Body of pancreas (tissue), 4 donors: ENCODE measurements around the gene ARHGAP12. TPM values are rescaled to one million over a fixed set of nuclear protein-coding genes. Genes with fewer than 3 reads are reported as not detected.
A peak's percentile ranks its signal among the peaks of the same experiment; 100 is the strongest.

ENCODE experiments used
- ATAC-seq: fragments of 150-250 bp; one replicate; pipeline ENCODE4 v1.9.1; 2016
- DNase-seq, 4 donors: peaks; one replicate each; pipeline ENCODE4 v3.0.0-alpha.2; 2019
- H3K27ac ChIP-seq, 4 donors: fragments of 200-600 bp; sonication (generic); 1 replicate in 3 of 4; 2 replicates in 1 of 4; pipeline versions ENCODE4 v1.5.1 to v1.6.1; 2016 to 2019; ENCODE audit warnings: mild to moderate bottlenecking in 1 of 4, mixed read lengths in 1 of 4, moderate library complexity in 1 of 4
- H3K27me3 ChIP-seq, 2 donors: fragments of 200-600 bp; sonication (generic); one replicate each; pipeline ENCODE4 v1.6.0; 2016; ENCODE audit warnings: mild to moderate bottlenecking in 1 of 2
- H3K36me3 ChIP-seq, 2 donors: fragments of 200-600 bp; sonication (generic); replicated peaks in 1 of 2; 2 replicates each; pipeline ENCODE4 v1.5.1; 2016; ENCODE audit warnings: low read depth in 2 of 2; ENCODE audit not compliant: insufficient read depth in 1 of 2
- H3K4me1 ChIP-seq: fragments of 200-600 bp; sonication (generic); one replicate; pipeline ENCODE4 v1.6.0; 2016
- H3K4me3 ChIP-seq, 2 donors: fragments of 200-600 bp; sonication (generic); 1 replicate in 1 of 2; 2 replicates in 1 of 2; pipeline ENCODE4 v1.5.1; 2016 to 2019
- H3K9me3 ChIP-seq, 3 donors: fragments of 200-600 bp; sonication (generic); 1 replicate in 2 of 3; 2 replicates in 1 of 3; pipeline ENCODE4 v1.5.1; 2016
- POLR2A ChIP-seq, 3 donors: fragments of 450-650 bp; IDR thresholded peaks; one replicate each; pipeline ENCODE4 v1.6.1; 2016; ENCODE audit warnings: antibody characterized with exemption in 3 of 3, mild to moderate bottlenecking in 2 of 3
- WGBS, 2 donors: methylation state at CpG; one replicate each; pipeline ENCODE4 v1.1.5; 2017; 5-methylcytosine and 5-hydroxymethylcytosine counted together
- intact Hi-C: fragments of 100-400 bp; cut with DNase I; formaldehyde crosslinking; loops from one replicate; pipeline ENCODE4 v1.15.1; 2023
- total RNA-seq, 2 donors: library from RNA; depleted of rRNA; stranded (reverse); fragments of >200 nt; gene quantifications; one replicate each; pipeline ENCODE4 v1.1.0, GENCODE V29; 2016
- TF ChIP-seq, protein P1 (sequence below), 7 experiments: fragments of 450-650 bp in 4 of 7; fragments of 200-600 bp in 3 of 7; sonication (generic) in 3 of 7; IDR thresholded peaks; one replicate each; pipeline ENCODE4 v1.5.1; 2016 to 2019; ENCODE audit warnings: antibody characterized with exemption in 7 of 7

ARHGAP12 gene
- total RNA-seq, 2 donors from 2014 or later = 34.3 to 39.4 TPM

- H3K27me3 ChIP-seq = no peaks in the 10 kb centered on the region
- H3K4me1 ChIP-seq = peaks cover 39% of the 10 kb centered on the region
- peak overlapping the region in 2 of 4 donors; percentile 15 to 61 for H3K27ac ChIP-seq
- intact Hi-C loops = no loop called here
- no peaks in the 10 kb centered on the region for H3K36me3 ChIP-seq
- H3K9me3 ChIP-seq = no peaks in the 10 kb centered on the region
- ATAC-seq (no peak), DNase-seq (no peak)
- H3K4me3 ChIP-seq = no peak overlapping the region
- TF ChIP-seq, protein P1, sequence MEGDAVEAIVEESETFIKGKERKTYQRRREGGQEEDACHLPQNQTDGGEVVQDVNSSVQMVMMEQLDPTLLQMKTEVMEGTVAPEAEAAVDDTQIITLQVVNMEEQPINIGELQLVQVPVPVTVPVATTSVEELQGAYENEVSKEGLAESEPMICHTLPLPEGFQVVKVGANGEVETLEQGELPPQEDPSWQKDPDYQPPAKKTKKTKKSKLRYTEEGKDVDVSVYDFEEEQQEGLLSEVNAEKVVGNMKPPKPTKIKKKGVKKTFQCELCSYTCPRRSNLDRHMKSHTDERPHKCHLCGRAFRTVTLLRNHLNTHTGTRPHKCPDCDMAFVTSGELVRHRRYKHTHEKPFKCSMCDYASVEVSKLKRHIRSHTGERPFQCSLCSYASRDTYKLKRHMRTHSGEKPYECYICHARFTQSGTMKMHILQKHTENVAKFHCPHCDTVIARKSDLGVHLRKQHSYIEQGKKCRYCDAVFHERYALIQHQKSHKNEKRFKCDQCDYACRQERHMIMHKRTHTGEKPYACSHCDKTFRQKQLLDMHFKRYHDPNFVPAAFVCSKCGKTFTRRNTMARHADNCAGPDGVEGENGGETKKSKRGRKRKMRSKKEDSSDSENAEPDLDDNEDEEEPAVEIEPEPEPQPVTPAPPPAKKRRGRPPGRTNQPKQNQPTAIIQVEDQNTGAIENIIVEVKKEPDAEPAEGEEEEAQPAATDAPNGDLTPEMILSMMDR (IDR thresholded peaks at IDR 0.05) = no peak
- no peak for TF ChIP-seq POLR2A (IDR thresholded peaks at IDR 0.05)
- 83 to 90% methylated on average over 9 of the region's 9 CpGs for WGBS, 2 donors
Measured at GRCh38 chr10:31937371-31937770, 8.7 kb upstream of the ARHGAP12 start.

DNA sequence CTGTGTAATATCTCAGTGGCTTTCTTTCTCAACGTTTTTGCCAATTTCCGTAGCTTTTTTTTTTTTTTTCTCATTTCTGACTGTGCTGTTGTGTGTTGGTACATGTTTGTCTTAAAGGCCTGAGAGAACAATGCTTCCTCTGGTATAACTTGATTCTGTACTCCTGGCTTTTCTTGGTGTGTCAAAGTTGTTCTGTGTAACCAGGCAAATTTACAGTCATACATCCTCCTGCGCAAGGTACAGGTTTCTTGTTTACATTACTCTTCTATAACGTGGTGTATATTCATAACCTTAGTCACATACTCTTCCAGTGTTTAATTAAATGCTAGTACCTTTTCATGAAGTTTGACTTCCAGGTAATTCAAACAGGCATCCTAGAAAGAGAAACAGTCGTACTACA is 8.3 kb upstream of the ARHGAP12 start:
- Histone ChIP-seq H3K27ac (peak overlapping the region in 2 of 4 donors; percentile 15 to 61), H3K36me3 (no peaks in the 10 kb centered on the region), H3K27me3 (no peaks in the 10 kb centered on the region), H3K4me1 (peaks cover 37% of the 10 kb centered on the region), H3K9me3 (no peaks in the 10 kb centered on the region), H3K4me3 (no peak overlapping the region)
- TF ChIP-seq, protein P1 (IDR thresholded peaks at IDR 0.05) = no peak
- no peak for TF ChIP-seq POLR2A (IDR thresholded peaks at IDR 0.05)
- ATAC-seq (peak; percentile 33), DNase-seq (no peak)
- intact Hi-C loops = no loop called here
- 29 to 38% methylated on average over 5 of the region's 5 CpGs for WGBS, 2 donors

GRCh38 chr10:31936086-31936485 is 7.5 kb upstream of the ARHGAP12 start:
- ATAC-seq (no peak), DNase-seq (no peak)
- Histone ChIP-seq H3K9me3 (no peaks in the 10 kb centered on the region), H3K27ac (no peak overlapping the region), H3K4me3 (no peak overlapping the region), H3K4me1 (peaks cover 33% of the 10 kb centered on the region), H3K27me3 (no peaks in the 10 kb centered on the region), H3K36me3 (no peaks in the 10 kb centered on the region)
- TF ChIP-seq, protein P1 (IDR thresholded peaks at IDR 0.05) = no peak
- no peak for TF ChIP-seq POLR2A (IDR thresholded peaks at IDR 0.05)
- 82 to 92% methylated on average over 1 of the region's 1 CpG for WGBS, 2 donors
- intact Hi-C loops = no loop called here

DNA sequence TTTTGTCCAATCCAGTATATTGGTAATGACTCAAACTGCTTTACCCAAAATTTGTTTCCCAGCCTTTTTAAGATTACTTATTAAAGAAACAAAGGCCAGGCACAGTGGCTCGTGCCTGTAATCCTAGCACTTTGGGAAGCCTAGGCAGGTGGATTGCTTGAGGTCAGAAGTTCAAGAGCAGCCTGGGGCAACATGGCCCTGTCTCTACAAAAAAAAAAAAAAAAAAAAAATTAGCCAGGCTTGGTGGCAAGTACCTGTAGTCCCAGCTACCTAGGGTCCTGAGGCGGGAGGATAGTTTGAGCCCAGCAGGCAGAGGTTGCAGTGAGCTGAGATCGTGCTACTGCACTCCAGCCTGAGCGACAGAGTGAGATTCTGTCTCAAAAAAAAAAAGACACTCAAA is 7.0 kb upstream of the ARHGAP12 start:
- ATAC-seq = no peak
- WGBS, 2 donors = 78 to 83% methylated on average over 4 of the region's 4 CpGs
- no peak overlapping the region for H3K27ac ChIP-seq
- peaks cover 32% of the 10 kb centered on the region for H3K4me1 ChIP-seq
- no peak for DNase-seq
- H3K9me3 ChIP-seq = no peaks in the 10 kb centered on the region
- no peak for TF ChIP-seq POLR2A (IDR thresholded peaks at IDR 0.05)
- TF ChIP-seq, protein P1 (IDR thresholded peaks at IDR 0.05) = no peak
- H3K36me3 ChIP-seq = no peaks in the 10 kb centered on the region
- no peaks in the 10 kb centered on the region for H3K27me3 ChIP-seq
- H3K4me3 ChIP-seq = no peak overlapping the region
- intact Hi-C loops = no loop called here

GRCh38 chr10:31932838-31933237 is 4.2 kb upstream of the ARHGAP12 start:
- Histone ChIP-seq H3K4me3 (no peak overlapping the region), H3K36me3 (no peaks in the 10 kb centered on the region), H3K27me3 (no peaks in the 10 kb centered on the region), H3K4me1 (peaks cover 22% of the 10 kb centered on the region), H3K9me3 (no peaks in the 10 kb centered on the region), H3K27ac (no peak overlapping the region)
- intact Hi-C loops = no loop called here
- ATAC-seq = no peak
- TF ChIP-seq POLR2A (IDR thresholded peaks at IDR 0.05) = no peak
- TF ChIP-seq, protein P1 (IDR thresholded peaks at IDR 0.05) = no peak
- no peak for DNase-seq
